Measurements from ENCODE around the gene ARHGAP24.

GRCh38 chr4:85755285-85755684 lies 280.3 kb downstream of the ARHGAP24 start:
- TF ChIP-seq CTCF (IDR thresholded peaks at IDR 0.05; ENCODE audit: low read depth, low read length, missing input control) (no peak), JUND (IDR thresholded peaks at IDR 0.05) (no peak), HNF4G (IDR thresholded peaks at IDR 0.05) (no peak), REST (IDR thresholded peaks at IDR 0.05) (no peak), YY1 (IDR thresholded peaks at IDR 0.05) (no peak), RAD21 (IDR thresholded peaks at IDR 0.05) (no peak), TAF1 (conservative IDR thresholded peaks at IDR 0.05) (no peak), SP1 (IDR thresholded peaks at IDR 0.05) (no peak), FOXA1 (IDR thresholded peaks at IDR 0.05) (no peak), ATF3 (IDR thresholded peaks at IDR 0.05) (no peak), MAX (IDR thresholded peaks at IDR 0.05) (no peak), NR2F2 (IDR thresholded peaks at IDR 0.05) (no peak), EGR1 (IDR thresholded peaks at IDR 0.05; ENCODE audit: low read depth in 2 of 2) (no peak)

Measured in liver (tissue), 3 donors.